ENCODE data around the gene MYH10.

Gene MYH10

GRCh38 chr17:8494506-8495111, 135.9 kb downstream of the MYH10 start:
- DNase-seq (ENCODE audit: low read depth), result no peak

GRCh38 chr17:8494021-8494420, 136.5 kb downstream of the MYH10 start:
- DNase-seq (ENCODE audit: low read depth), result no peak

- DNase-seq (ENCODE audit: low read depth), result no peak
Observed at GRCh38 chr17:8492121-8492520, 138.4 kb downstream of the MYH10 start.

GRCh38 chr17:8490256-8491023, 140.1 kb downstream of the MYH10 start:
- no peak for DNase-seq (ENCODE audit: low read depth)

GRCh38 chr17:8489841-8490240, 140.7 kb downstream of the MYH10 start:
- no peak for DNase-seq (ENCODE audit: low read depth)

- DNase-seq (ENCODE audit: low read depth), result no peak
Observed at GRCh38 chr17:8488901-8489300, 141.6 kb downstream of the MYH10 start.

- no peak for DNase-seq (ENCODE audit: low read depth)
Observed at GRCh38 chr17:8488491-8488890, 142.0 kb downstream of the MYH10 start.

GRCh38 chr17:8487743-8488142, 142.8 kb downstream of the MYH10 start:
- no peak for DNase-seq (ENCODE audit: low read depth)

GRCh38 chr17:8487130-8487645, 143.3 kb downstream of the MYH10 start:
- DNase-seq (ENCODE audit: low read depth), result no peak

GRCh38 chr17:8485491-8485890, 145.0 kb downstream of the MYH10 start:
- DNase-seq (ENCODE audit: low read depth), result no peak

- DNase-seq (ENCODE audit: low read depth), result no peak
Observed at GRCh38 chr17:8484465-8484864, 146.1 kb downstream of the MYH10 start.

- DNase-seq (ENCODE audit: low read depth), result no peak
Observed at GRCh38 chr17:8482546-8482945, 148.0 kb downstream of the MYH10 start.

GRCh38 chr17:8481703-8482102, 148.8 kb downstream of the MYH10 start:
- DNase-seq (ENCODE audit: low read depth), result no peak

GRCh38 chr17:8481089-8481488, 149.4 kb downstream of the MYH10 start:
- DNase-seq (ENCODE audit: low read depth), result no peak

- DNase-seq (ENCODE audit: low read depth), result no peak
Observed at GRCh38 chr17:8480011-8480976, 150.2 kb downstream of the MYH10 start.

- no peak for DNase-seq (ENCODE audit: low read depth)
Observed at GRCh38 chr17:8479431-8479947, 151.0 kb downstream of the MYH10 start.

GRCh38 chr17:8477715-8478441, 152.6 kb downstream of the MYH10 start:
- no peak for DNase-seq (ENCODE audit: low read depth)

- no peak for DNase-seq (ENCODE audit: low read depth)
Observed at GRCh38 chr17:8477171-8477570, 153.4 kb downstream of the MYH10 start.

GRCh38 chr17:8476741-8477140, 153.8 kb downstream of the MYH10 start:
- no peak for DNase-seq (ENCODE audit: low read depth)

GRCh38 chr17:8475781-8476180, 154.7 kb downstream of the MYH10 start:
- DNase-seq (ENCODE audit: low read depth), result no peak

GRCh38 chr17:8475227-8475626, 155.3 kb downstream of the MYH10 start:
- DNase-seq (ENCODE audit: low read depth), result no peak

- no peak for DNase-seq (ENCODE audit: low read depth)
Observed at GRCh38 chr17:8474826-8475225, 155.7 kb downstream of the MYH10 start.
